CD4-positive, alpha-beta T cell (primary cell): ENCODE results near the gene ZNF267. TPM values are rescaled to one million over a fixed set of nuclear protein-coding genes. Genes with fewer than 3 reads are reported as not detected.
"Not testable (repeated sequence)": the region's sequence is repeated elsewhere in the genome, so short reads cannot be mapped to it uniquely, and the experiment has no call there.

Experiments used
- ATAC-seq: fragments of 200-7000 bp; cut with Tn5 transposase; one replicate; pipeline ENCODE4 v1.10.0; 2022; ENCODE audit warnings: mild to moderate bottlenecking; ENCODE audit not compliant: poor library complexity
- CTCF ChIA-PET: fragments of 350-600 bp; sonication (Branson Sonifier 250); formaldehyde crosslinking; loops from one replicate; lab custom pipeline; 2021; ENCODE audit warnings: antibody characterized with exemption, inconsistent platforms; lab: Charles Lee
- POLR2A ChIA-PET: fragments of 350-600 bp; sonication (Branson Sonifier 250); formaldehyde crosslinking; loops from one replicate; lab custom pipeline; 2021; ENCODE audit warnings: antibody characterized with exemption, inconsistent platforms; lab: Charles Lee
- DNase-seq, 14 experiments: peaks; one replicate each; pipeline ENCODE4 v3.0.0-alpha.2; 2013 to 2020; ENCODE audit warnings: mixed read lengths in 2 of 14
- H3K27ac ChIP-seq, 2 donors: one replicate each; pipeline versions ENCODE4 v1.5.1 to v1.7.0; 2013; ENCODE audit warnings: low read length in 2 of 2, low read depth in 1 of 2, mild to moderate bottlenecking in 1 of 2
- H3K27me3 ChIP-seq, 2 experiments: 1 replicate in 1 of 2; 2 replicates in 1 of 2; pipeline versions ENCODE4 v1.6.1 to v1.7.0; 2013; ENCODE audit warnings: low read length in 2 of 2, control low read depth in 1 of 2, mild to moderate bottlenecking in 1 of 2, moderate library complexity in 1 of 2; ENCODE audit not compliant: insufficient read depth in 2 of 2, control insufficient read depth in 1 of 2
- H3K36me3 ChIP-seq: one replicate; pipeline ENCODE4 v1.6.1; 2013; ENCODE audit warnings: low read length, control low read depth; ENCODE audit not compliant: insufficient read depth
- H3K4me1 ChIP-seq: one replicate; pipeline ENCODE4 v1.6.1; 2013; ENCODE audit warnings: low read length, control low read depth; ENCODE audit not compliant: insufficient read depth
- H3K4me3 ChIP-seq: one replicate; pipeline ENCODE4 v1.5.1; 2013; ENCODE audit warnings: mild to moderate bottlenecking, low read length, moderate library complexity
- H3K9me3 ChIP-seq, 2 experiments: 1 replicate in 1 of 2; 2 replicates in 1 of 2; pipeline versions ENCODE4 v1.6.1 to v1.7.0; 2013; ENCODE audit warnings: low read length in 2 of 2, mild to moderate bottlenecking in 2 of 2, control low read depth in 1 of 2, moderate library complexity in 1 of 2; ENCODE audit not compliant: control insufficient read depth in 1 of 2, insufficient read depth in 1 of 2
- H3K27ac Mint-ChIP-seq: one replicate; pipeline ENCODE4 v1.8.0; 2020; ENCODE audit warnings: mixed read lengths
- H3K27me3 Mint-ChIP-seq: one replicate; pipeline ENCODE4 v1.8.0; 2021; ENCODE audit warnings: mixed read lengths
- H3K36me3 Mint-ChIP-seq: one replicate; pipeline ENCODE4 v1.8.0; 2021; ENCODE audit warnings: low read depth, mixed read lengths
- H3K4me1 Mint-ChIP-seq: one replicate; pipeline ENCODE4 v1.8.0; 2021; ENCODE audit warnings: low read depth, mixed read lengths
- H3K4me3 Mint-ChIP-seq: one replicate; pipeline ENCODE4 v1.8.0; 2020; ENCODE audit warnings: mild to moderate bottlenecking, mixed read lengths
- H3K9me3 Mint-ChIP-seq: one replicate; pipeline ENCODE4 v1.8.0; 2020; ENCODE audit warnings: mixed read lengths
- CTCF ChIP-seq: fragments of 200-600 bp; IDR thresholded peaks from one replicate; pipeline ENCODE4 v1.8.0; 2022; ENCODE audit warnings: antibody characterized with exemption, mild to moderate bottlenecking
- intact Hi-C, 2 experiments: fragments of 100-400 bp; cut with DNase I in 1 of 2; cut with micrococcal nuclease in 1 of 2; formaldehyde crosslinking; loops; one replicate each; pipeline versions ENCODE4 v1.15.1 to v1.9.0; 2023 to 2025; cut with DNase I, micrococcal nuclease
- total RNA-seq, 174 experiments: library from RNA in 2 of 174; stranded (reverse) in 2 of 174; gene quantifications; one replicate each; pipeline ENCODE4 v1.2.3 and lab custom pipeline; 2021 to 2026

ZNF267 gene
- total RNA-seq, 2 experiments from 2014 or later: 56.0 to 57.9 TPM

- no peak overlapping the region for H3K4me3 Mint-ChIP-seq
- H3K4me1 Mint-ChIP-seq: no peaks in the 10 kb centered on the region
- no peak overlapping the region for H3K27ac Mint-ChIP-seq
These were observed 30.7 kb upstream of the ZNF267 start for GRCh38 chr16:31842864-31843263.

GRCh38 chr16:31848572-31848971, 25.0 kb upstream of the ZNF267 start:
- POLR2A ChIA-PET, H3K4me3 Mint-ChIP-seq, intact Hi-C loops, DNase-seq, H3K4me1 Mint-ChIP-seq, H3K27ac Mint-ChIP-seq, H3K4me1 ChIP-seq, H3K4me3 ChIP-seq, H3K27me3 ChIP-seq, H3K27ac ChIP-seq, CTCF ChIA-PET, H3K36me3 ChIP-seq, H3K27me3 Mint-ChIP-seq, ATAC-seq: not testable (repeated sequence)
- peaks cover 21% of the 10 kb centered on the region for H3K9me3 Mint-ChIP-seq
- peaks cover 15% of the 10 kb centered on the region for H3K36me3 Mint-ChIP-seq
- peaks cover 26 to 27% of the 10 kb centered on the region in 2 experiments for H3K9me3 ChIP-seq

More at GRCh38 chr16:31842864-31843263, 30.7 kb upstream of the ZNF267 start:
- H3K27me3 ChIP-seq: no peaks in the 10 kb centered on the region
- Mint-ChIP-seq H3K36me3 (peaks cover 10% of the 10 kb centered on the region), H3K9me3 (peaks cover 26% of the 10 kb centered on the region), H3K27me3 (peaks cover 17% of the 10 kb centered on the region)
- H3K9me3 ChIP-seq: peaks cover 9 to 33% of the 10 kb centered on the region in 2 experiments
- ChIA-PET POLR2A (no interaction called here), CTCF (no interaction called here)
- ATAC-seq: no peak
- no peaks in the 10 kb centered on the region for H3K36me3 ChIP-seq
- no peak overlapping the region for H3K27ac ChIP-seq
- no peaks in the 10 kb centered on the region for H3K4me1 ChIP-seq
- DNase-seq: no peak
- no peak for TF ChIP-seq CTCF
- no peak overlapping the region for H3K4me3 ChIP-seq
- intact Hi-C loops: no loop called here

GRCh38 chr16:31853291-31853690, 20.3 kb upstream of the ZNF267 start:
- Mint-ChIP-seq H3K4me1 (no peaks in the 10 kb centered on the region), H3K27me3 (no peaks in the 10 kb centered on the region), H3K36me3 (peaks cover 5% of the 10 kb centered on the region), H3K27ac (no peak overlapping the region), H3K4me3 (no peak overlapping the region), H3K9me3 (peaks cover 4% of the 10 kb centered on the region)
- TF ChIP-seq CTCF: no peak
- H3K27me3 ChIP-seq: no peaks in the 10 kb centered on the region
- peaks cover 14 to 15% of the 10 kb centered on the region in 2 experiments for H3K9me3 ChIP-seq
- ChIA-PET POLR2A (interaction anchor here (0.6 kb wide), 1 partner anchor 132 kb away, joined by 3 read pairs; no protein-coding TSS in a partner anchor), CTCF (no interaction called here)
- H3K36me3 ChIP-seq: no peaks in the 10 kb centered on the region
- H3K4me3 ChIP-seq: no peak overlapping the region
- intact Hi-C loops: no loop called here
- DNase-seq (no peak), ATAC-seq (no peak)
- no peak overlapping the region for H3K27ac ChIP-seq
- H3K4me1 ChIP-seq: no peaks in the 10 kb centered on the region

- CTCF ChIA-PET: interaction anchor here (1.1 to 4.9 kb wide), 3 partner anchors 8 to 165 kb away, joined by 3 to 41 read pairs (median 15); no protein-coding TSS in a partner anchor
- TF ChIP-seq CTCF: no peak
- no peak for DNase-seq
- H3K4me3 ChIP-seq: no peak overlapping the region
- H3K4me1 Mint-ChIP-seq: peaks cover 26% of the 10 kb centered on the region
- H3K36me3 Mint-ChIP-seq: no peaks in the 10 kb centered on the region
- no peaks in the 10 kb centered on the region for H3K9me3 Mint-ChIP-seq
- H3K9me3 ChIP-seq: no peaks in the 10 kb centered on the region
- H3K4me3 Mint-ChIP-seq: no peak overlapping the region
- no peaks in the 10 kb centered on the region for H3K27me3 ChIP-seq
- no peak overlapping the region for H3K27ac Mint-ChIP-seq
- POLR2A ChIA-PET: interaction anchor here (0.7 to 2.8 kb wide), 3 partner anchors 9 to 17 kb away, joined by 4 to 11 read pairs (median 10); partner anchors contain the start of gene ZNF267
- no peaks in the 10 kb centered on the region for H3K36me3 ChIP-seq
- peaks cover 18% of the 10 kb centered on the region for H3K4me1 ChIP-seq
- no peaks in the 10 kb centered on the region for H3K27me3 Mint-ChIP-seq
- no peak overlapping the region for H3K27ac ChIP-seq
- intact Hi-C loops: loop anchor here (2.0 to 10.0 kb wide), 4 partner anchors 126 to 1016 kb away; partner anchors contain the start of genes FUS (in 2 of the 2) and SETD1A (in 1 of the 2)
- ATAC-seq: no peak
These were observed 13.1 kb upstream of the ZNF267 start for GRCh38 chr16:31860508-31860907.
